ENCODE measurements around the gene SLC23A1. TPM values are rescaled to one million over a fixed set of nuclear protein-coding genes. Genes with fewer than 3 reads are reported as not detected.

Gene SLC23A1
- total and polyA plus RNA-seq, 4 donors = 10.0 to 18.0 (median 17.4) TPM

Other genes starting within 250 kb of the SLC23A1 start
- 10 to 100 TPM; 38.1 to 69.5 TPM for gene SIL1, start 184.9 kb downstream of the SLC23A1 start, total RNA-seq
- gene SIL1, start 184.9 kb downstream of the SLC23A1 start, polyA plus RNA-seq = 10 to 100 TPM; 82.8 to 95.1 TPM
- gene MATR3, start 89.6 kb downstream of the SLC23A1 start, total RNA-seq = 100 to 1,000 TPM in 1 of 2 donors, 10 to 100 TPM in 1; 92.5 to 111 TPM
- gene MATR3, start 89.6 kb downstream of the SLC23A1 start, polyA plus RNA-seq = 10 to 100 TPM; 38.4 to 46.9 TPM
- 10 to 100 TPM; 41.5 to 42.2 TPM for gene PAIP2, start 41.4 kb downstream of the SLC23A1 start, total RNA-seq
- gene PAIP2, start 41.4 kb downstream of the SLC23A1 start, polyA plus RNA-seq = 10 to 100 TPM; 47.9 to 63.2 TPM
- gene MZB1, start 6.6 kb upstream of the SLC23A1 start, total RNA-seq = 1 to 10 TPM; 1.8 TPM
- 10 to 100 TPM in 1 of 2 donors, 1 to 10 TPM in 1; 1.8 to 23.7 TPM for gene MZB1, start 6.6 kb upstream of the SLC23A1 start, polyA plus RNA-seq
- gene PROB1, start 11.8 kb upstream of the SLC23A1 start, total RNA-seq = under 1 TPM; 0.28 to 0.67 TPM
- under 1 TPM; 0.04 to 0.39 TPM for gene PROB1, start 11.8 kb upstream of the SLC23A1 start, polyA plus RNA-seq
- 1 to 10 TPM; 1.8 to 2.4 TPM for gene SPATA24, start 20.8 kb upstream of the SLC23A1 start, total RNA-seq
- 1 to 10 TPM; 2.7 TPM for gene SPATA24, start 20.8 kb upstream of the SLC23A1 start, polyA plus RNA-seq
- 1 to 10 TPM in 1 of 2 donors, under 1 TPM in 1; 0.92 to 1.8 TPM for gene DNAJC18, start 56.2 kb upstream of the SLC23A1 start, total RNA-seq
- under 1 TPM; 0.66 to 0.74 TPM for gene DNAJC18, start 56.2 kb upstream of the SLC23A1 start, polyA plus RNA-seq
- gene ECSCR, start 79.4 kb upstream of the SLC23A1 start, total RNA-seq = 1 to 10 TPM; 3.4 to 3.6 TPM
- 1 to 10 TPM; 3.2 to 4.9 TPM for gene ECSCR, start 79.4 kb upstream of the SLC23A1 start, polyA plus RNA-seq
- under 1 TPM in 1 of 2 donors, not detected in 1; 0.05 TPM for gene SMIM33, start 87.7 kb upstream of the SLC23A1 start, total RNA-seq
- not detected for gene SMIM33, start 87.7 kb upstream of the SLC23A1 start, polyA plus RNA-seq
- gene STING1, start 99.5 kb upstream of the SLC23A1 start, total RNA-seq = 10 to 100 TPM; 10.1 to 13.6 TPM
- 10 to 100 TPM in 1 of 2 donors, 1 to 10 TPM in 1; 6.3 to 10.4 TPM for gene STING1, start 99.5 kb upstream of the SLC23A1 start, polyA plus RNA-seq
- 10 to 100 TPM; 17.0 to 53.6 TPM for gene UBE2D2, start 178.0 kb upstream of the SLC23A1 start, total RNA-seq
- 10 to 100 TPM; 38.5 to 44.2 TPM for gene UBE2D2, start 178.0 kb upstream of the SLC23A1 start, polyA plus RNA-seq

Data from liver (tissue), 4 donors.